Ramos (cell line): Measurements from ENCODE around the gene TERT.

ENCODE experiments used
- in situ Hi-C: fragments of 300-500 bp; cut with MboI; formaldehyde crosslinking; loops from one replicate; pipeline ENCODE4 v1.14.3; 2022; ENCODE audit warnings: low sequenced_read_pairs; ENCODE audit not compliant: unreplicated experiment

TERT gene

DNA sequence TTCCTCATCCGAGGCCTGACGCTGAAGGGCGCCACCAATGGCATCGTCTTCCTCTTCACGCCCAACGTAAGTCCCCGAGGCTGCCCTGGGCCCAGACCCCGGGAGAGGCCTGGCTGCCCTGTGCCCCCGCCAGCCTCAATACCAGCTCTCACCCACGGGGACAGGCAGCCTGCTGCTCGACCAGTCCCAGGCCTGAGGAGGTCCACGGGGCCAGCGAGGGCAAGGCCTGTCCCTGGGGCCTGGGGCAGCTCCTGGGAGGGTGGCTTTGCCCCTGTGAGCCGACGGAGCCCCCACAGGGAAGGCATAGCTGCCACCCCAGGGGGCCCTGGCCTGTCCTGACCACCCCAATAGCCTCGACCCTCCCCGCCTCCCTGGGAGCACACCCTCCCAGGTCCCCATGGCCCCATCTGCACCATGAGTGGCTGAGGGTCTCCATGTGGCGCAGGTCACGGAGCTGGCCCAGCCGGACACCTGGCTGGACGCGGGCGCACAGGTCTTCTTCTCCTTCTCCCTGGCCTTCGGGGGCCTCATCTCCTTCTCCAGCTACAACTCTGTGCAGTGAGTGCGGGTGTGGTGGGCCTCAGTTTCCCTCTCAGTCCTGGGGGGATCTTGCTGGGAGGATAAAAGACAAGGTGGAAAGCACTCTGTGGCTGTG is 81.2 kb downstream of the TERT start:
- in situ Hi-C loops = no loop called here

DNA sequence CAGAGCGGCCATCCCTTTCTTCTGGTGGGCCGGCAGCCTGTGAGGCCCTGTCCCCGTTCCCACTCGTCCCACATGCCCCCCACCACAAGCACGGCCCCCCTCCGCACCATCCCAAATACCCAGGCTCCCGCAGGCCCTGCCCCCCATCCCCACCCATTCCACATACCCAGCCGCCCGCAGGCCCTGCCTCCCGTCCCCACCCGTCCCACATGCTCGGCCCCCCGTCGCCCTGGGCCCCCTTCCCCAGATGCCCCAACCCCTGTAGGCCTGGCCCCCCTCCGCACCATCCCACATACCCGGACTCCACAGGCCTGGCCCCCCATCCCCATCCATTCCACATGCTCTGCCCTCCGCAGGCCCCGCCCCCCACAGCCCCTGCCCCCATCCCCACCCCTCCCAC is 82.0 kb downstream of the TERT start:
- in situ Hi-C loops = no loop called here

DNA sequence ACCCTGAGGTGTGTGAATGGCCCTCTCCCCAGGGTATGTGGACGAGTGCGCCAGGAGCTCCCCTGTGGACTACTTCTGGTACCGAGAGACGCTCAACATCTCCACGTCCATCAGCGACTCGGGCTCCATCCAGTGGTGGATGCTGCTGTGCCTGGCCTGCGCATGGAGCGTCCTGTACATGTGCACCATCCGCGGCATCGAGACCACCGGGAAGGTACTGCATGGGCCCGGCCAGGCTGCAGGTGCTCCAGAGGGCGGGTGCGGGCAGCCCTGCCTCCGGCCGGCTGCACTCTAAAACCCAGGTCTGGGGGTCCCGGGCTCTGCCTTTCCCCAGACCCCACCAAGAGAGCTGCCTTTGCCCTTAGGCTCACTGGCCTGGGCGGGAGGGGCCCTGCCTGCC is 82.6 kb downstream of the TERT start:
- in situ Hi-C loops = no loop called here

DNA sequence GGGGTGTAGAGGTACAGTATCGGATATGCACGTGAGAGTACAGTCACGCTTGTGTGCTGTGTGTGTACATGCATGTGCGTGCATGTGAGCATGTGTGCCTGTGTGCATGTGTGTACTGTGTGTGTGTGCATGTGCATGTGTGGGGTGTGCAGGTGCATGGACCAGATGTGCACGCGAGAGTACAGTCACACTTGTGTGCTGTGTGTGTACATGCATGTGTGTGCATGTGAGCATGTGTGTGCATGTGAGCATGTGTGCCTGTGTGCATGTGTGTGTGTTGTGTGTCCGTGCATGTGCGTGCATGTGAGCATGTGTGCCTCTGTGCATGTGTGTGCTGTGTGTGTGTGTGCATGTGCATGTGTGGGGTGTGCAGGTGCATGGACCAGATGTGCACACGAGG is 83.2 kb downstream of the TERT start:
- in situ Hi-C loops = no loop called here

DNA sequence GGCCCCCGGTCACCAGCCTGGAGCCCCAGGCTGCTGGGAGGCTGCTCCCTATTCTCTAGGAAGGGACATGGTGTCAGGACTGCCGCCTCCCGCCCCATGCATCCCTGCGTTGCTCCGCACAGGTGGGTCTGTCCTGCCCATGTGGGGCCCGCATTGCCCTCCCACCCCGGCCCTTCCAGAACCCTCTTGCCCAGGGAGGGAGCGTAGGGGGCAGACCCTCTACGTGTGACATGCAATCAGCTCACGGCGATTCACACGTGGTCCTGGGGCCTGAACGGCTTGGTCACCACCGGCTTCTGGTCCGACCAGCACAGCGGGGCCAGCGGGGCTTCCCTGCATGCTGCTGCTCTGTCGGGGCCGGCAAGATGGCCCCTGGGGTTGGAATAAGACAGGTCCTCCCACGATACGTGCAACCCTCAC is 84.0 kb downstream of the TERT start:
- in situ Hi-C loops = no loop called here

DNA sequence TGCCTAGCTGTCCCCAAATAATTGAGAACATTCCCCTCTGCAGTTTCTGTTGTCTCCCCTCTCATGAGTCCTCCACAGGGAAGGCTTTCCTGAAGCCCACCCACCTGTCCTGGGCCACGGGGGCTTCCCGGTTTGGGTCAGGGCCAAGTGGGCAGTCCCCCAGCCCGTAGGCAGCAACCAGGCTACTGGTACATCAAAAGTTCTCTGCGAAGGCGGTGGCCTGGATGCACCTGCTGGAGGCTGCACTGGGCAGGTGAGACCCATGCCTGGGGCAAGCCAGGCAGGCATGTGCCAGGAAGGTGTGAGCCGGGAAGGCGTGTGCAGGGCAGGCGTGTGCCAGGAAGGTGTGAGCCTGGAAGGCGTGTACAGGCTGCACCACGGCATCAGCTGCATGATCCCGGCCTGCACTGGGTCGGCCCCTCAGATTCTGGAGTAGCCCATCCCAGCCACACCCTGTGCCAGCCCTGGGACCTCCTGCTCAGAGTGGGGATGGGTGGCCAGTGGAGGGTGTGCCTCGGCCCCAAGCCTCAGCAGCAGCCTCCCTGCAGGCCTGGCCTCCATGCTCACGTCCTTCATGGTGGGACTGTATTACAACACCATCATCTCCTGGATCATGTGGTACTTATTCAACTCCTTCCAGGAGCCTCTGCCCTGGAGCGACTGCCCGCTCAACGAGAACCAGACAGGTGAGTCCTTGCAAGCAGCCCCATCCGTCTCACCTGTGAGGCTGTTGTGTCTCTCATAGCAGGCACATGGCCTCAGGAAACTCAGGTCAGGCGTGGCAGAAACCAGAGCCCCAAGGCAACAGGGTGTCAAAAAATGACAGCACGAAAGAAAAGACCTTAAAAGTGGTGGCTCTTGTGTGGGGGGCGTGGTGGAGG is 84.7 kb downstream of the TERT start:
- in situ Hi-C loops = no loop called here

DNA sequence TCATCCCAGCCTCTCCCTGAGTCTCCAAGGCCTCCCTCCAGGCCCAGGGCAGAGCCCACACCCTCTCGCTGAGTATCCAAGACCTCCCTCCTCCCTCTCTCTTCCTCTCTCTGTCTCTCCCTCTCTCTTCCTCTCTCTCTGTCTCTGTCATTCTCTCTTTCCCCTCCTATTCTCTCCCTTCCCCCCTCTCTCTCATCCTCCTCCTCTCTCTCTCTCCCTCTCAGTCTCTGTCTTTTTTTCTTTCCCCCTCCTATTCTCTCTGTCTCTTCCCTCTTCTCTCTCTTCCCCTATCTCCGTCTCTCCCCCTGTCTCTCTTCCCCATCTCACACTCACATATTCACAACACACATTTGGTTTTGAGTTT is 85.4 kb downstream of the TERT start:
- in situ Hi-C loops = no loop called here

DNA sequence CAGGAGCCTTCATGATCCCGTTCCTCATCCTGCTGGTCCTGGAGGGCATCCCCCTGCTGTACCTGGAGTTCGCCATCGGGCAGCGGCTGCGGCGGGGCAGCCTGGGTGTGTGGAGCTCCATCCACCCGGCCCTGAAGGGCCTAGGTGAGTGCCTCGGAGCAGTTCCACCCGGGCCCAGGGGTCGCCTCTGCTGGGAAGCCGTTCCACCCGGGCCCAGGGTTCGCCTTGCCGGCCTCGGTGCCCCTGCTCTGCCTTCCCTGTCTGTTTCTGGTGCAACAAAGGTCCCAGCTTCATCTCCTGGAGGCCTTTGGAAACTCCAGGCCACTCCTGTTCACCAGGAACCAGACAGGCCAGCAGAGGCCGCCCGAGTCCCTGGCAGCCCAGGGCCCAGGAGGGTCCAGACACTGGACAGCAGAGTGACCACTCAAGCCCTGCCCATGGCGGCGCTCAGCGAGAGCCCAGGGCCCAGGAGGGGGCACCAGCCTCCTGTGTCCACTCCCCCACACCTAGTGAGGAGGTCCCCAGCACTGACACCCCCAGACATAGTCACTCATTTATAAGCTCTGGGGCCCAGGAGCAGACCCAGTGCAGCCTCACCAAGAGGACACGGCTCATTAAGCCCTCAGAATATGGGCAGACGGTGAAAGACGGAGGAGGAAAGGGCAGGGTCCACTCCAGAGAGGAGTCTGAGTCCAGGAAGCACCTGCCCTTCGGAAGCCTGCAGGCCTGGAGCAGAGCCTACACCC is 86.0 kb downstream of the TERT start:
- in situ Hi-C loops = no loop called here

DNA sequence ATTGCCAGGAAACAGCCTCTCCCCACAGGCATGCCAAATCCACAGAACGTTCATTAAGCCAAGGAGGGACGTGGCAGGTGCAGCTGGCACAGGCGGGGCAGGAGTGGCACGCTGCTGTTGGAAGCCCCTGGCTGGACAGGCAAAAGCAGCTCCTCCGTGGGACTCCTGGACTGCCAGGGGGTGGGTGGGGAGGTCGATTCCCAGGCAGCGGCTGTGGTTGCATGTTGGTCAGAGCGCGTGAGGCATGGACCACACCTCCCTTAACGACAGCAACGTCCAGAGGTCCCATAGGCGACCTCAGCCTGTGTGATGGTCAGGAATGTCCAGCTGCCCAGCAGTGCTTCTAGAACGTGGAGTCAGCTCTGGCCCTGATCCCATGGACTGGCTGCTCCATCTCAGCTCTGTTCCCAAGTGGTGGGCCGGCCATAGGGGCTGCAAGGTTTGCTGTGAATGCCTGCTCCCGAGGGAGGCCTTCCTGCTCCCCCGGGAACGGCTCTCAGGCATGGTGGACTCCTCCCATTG is 86.6 kb downstream of the TERT start:
- in situ Hi-C loops = no loop called here

DNA sequence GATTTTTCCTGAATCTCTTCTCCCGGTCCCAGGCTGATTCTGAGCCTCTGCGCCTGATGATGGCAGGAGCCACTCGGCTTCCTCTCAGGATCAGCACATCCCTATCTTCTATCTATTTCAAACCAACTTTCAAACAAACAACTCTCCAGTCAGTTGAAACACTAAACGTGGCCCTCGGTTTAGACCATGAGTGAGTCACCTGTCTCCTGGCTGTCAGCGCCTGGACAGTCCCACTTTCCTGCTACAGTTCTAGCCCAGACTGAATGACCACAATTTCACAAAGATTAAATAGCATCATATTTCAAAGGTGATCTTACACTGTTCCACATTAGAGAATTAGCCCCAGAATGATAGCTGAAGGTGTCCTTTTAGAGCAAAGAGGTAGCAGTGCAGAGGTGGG is 87.3 kb downstream of the TERT start:
- in situ Hi-C loops = no loop called here

DNA sequence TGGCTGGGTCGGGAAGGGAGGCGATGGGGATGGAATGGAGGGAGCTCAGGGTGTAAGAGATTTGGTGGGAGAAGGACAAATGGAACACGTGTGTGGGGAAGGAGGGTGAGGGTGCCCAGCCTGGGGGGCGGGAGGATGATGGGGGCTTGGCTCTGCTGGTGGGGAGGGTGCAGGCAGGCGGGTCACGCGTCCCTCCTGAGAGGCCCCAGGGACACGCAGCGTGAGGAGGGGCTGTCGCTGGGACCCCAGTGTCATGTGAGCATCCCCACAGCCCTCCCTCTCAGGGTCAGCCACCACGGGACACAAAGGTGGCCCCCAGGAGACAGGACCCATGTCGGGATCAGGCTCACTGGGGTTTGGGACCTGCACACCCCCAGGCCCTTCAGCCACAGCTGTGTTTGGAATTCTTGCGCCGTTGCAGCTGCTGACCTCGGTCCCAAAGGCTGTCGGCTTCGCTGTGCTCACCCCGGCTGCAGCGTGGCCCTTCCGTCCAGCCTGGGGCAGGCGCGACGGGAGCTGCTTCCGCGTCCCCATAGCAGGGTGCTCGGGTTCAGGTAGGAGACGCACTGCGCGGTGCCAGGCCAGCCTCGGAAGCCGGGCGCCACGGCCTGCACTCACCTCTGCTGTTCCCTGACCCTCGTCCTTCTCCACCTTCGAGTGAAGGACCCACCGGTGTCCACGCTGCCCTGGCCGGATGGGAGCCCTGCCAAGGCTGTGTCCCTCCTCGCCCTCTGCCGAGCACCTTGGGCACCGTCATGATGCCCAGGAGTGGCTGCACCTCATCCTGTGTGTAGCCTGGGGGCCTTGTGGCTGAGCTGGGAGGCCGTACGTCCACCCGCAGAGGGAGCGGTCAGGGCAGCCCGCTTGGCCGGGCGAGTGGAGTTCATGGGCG is 88.1 kb downstream of the TERT start:
- in situ Hi-C loops = no loop called here

DNA sequence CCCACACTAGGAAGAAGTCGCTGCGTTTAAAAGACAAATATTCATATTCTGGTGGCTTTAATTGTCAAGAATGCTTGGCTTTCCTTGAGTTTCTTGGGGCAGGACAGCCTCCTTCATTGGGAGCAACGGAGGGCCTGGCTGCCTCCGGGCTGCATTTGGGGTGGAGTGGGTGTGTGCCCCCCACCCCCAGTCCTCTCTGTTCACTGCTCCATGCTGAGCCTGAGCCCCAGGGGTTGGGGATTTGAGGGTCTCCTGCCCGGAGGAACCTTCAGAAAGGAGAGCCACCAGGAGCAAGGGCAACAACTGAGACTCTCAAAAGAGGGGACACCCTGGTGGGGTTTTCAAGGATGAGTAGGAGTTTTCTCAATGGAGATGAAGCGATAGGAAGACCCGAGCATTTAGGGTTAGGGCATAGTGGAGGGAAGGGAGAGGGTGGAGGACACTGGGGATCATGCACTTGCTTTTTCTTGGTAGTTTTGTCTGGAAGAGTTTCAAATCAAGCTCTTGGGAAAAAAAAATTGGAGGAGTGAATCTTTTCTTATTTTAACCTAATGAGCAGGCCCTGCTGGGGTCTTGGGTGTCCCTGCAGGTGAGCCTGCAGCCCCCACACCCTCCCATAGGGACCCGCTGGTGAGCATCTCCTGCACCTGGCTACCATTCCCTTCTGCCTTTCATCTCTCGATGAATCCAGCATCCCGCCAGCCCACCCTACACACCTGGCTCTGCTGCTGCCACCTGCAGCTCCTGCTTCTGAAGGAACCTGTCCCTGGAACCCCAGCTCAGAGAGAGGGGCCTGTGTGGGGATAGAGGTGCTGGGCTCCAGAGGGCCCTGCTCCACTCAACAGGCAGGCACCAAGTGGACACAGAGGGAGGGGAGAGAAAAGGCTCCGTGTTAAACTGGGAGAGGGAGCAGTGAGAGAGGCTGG is 89.3 kb downstream of the TERT start:
- in situ Hi-C loops = no loop called here

DNA sequence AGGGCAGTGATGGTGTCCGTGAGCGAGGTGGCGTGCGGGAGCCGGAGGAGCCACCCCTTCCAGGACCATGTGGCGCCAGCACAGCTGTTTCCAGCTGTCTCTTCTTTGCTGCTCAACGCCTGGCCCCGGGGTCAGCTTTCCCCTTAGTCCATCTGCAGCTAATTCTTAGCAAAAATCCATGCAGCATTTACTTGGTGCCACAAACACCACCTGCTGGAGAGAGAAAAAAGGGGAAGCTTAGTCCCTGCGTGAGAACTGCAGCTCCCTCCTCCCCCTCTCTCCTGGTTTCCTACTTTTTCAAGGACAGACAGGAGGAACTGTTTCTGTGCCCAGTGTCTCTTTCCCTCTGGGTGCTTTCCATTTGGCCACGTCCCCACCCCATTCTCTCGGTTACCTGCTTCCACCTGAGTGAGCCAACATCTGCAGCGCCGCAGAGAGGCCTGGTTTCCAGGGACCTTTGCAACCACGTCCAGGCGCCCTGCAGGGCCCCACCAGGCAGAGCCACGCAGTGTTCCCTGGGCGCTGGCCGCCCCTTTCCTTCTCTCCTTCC is 90.1 kb downstream of the TERT start:
- in situ Hi-C loops = no loop called here

DNA sequence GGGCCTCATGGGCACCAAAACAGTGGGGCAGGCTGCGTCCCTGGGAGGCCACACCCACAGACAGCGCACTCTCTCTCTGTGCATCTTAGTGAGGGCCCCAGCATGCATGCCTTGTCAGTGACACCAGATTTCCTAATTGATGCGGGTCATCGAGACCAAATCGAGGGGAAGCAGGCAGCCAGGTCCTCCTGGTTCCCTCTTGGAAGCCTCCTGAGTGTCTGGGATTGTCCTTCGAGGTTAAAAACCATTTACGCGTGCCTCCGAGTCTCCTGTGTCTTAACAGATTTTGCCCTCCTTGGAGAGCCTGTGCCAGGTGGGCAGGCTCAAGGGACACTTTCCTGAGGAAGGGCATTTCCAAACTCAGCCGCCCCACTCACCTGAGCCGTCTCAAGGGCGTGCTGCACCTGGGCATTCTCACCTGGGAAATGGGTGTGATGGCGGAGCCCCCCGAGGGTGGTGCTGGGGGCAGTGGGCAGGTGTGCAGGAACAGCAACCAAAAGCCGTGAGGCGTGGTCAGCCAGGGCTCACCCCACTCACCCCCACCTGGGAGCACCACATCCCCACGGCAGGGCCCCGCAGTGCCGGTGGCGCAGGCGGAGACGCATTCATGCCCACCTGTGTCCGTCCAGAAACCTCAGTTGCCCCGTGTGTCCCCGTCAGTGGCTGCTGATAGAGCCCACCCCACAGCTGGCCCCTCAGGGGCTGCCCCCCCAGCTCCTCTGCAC is 90.7 kb downstream of the TERT start:
- in situ Hi-C loops = no loop called here

DNA sequence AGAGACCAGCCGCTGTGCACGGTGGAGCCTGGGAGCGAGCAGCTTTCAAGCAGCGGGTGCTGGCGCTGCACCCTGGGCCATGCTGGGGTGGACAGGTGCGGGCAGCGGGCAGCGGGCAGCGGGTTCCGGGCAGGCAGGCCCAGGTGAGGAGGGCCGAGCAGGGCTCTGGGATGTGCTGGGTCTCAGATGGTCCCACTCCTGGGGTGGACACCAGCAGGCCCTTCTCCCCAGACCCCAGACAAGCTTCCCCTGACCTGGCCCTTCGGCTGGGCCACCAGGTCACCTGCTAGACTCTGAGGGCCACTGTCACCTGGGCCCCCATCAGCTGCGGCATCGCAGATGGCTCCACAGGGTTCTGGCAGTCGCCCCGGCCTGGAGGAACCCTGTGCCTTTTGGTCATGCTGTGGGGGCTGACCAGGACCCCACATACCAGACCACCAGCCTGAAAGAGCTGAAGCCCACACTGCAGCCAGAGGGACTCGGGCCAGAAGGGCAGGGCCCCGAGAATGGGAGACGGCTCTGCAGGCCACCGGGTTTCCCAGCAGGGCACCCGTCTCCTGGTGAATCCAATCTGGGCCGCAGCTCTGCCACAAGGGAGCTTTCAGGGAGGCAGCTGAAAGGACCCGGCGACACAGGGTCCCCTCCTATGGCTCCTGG is 91.4 kb downstream of the TERT start:
- in situ Hi-C loops = no loop called here
